H1 (cell line): ENCODE data around the gene ETFDH. TPM values are rescaled to one million over a fixed set of nuclear protein-coding genes. Genes with fewer than 3 reads are reported as not detected.

ENCODE experiments used
- CHD7 ChIP-seq: fragments of 300-600 bp; sonication (generic); IDR thresholded peaks from 2 replicates; pipeline ENCODE4 v1.7.1; 2012; ENCODE audit warnings: low read length, moderate library complexity, mild to moderate bottlenecking, inconsistent platforms; ENCODE audit not compliant: insufficient replicate concordance
- polyA plus RNA-seq, 7 experiments: library from polyadenylated mRNA; depleted of rRNA in 3 of 7; stranded (reverse) in 5 of 7; unstranded in 2 of 7; fragments of >200 nt in 5 of 7; fragments of 200-250 nt in 2 of 7; gene quantifications; 1 replicate in 5 of 7; 2 replicates in 1 of 7; 4 replicates in 1 of 7; pipeline versions ENCODE4 v1.2.1 to v1.2.3, GENCODE V29; 2011 to 2013; ENCODE audit warnings: missing spikeins in 2 of 7, mixed read lengths in 2 of 7
- total RNA-seq: library from RNA; stranded (reverse); fragmentation: NEBNext Ultra II Directional; extraction: Animal tissue kit (Norgen Biotek cat#: 25700); gene quantifications from 2 replicates; pipeline ENCODE4 v1.2.1, GENCODE V29; 2021

The ETFDH gene
- total and polyA plus RNA-seq, 2 of the 8 experiments (the other 6 are each of a cell fraction or from before 2014, with no cell fraction given), result 11.3 to 15.7 TPM

GRCh38 chr4:158664806-158665205, 7.3 kb upstream of the ETFDH start (continued):
- no peak for TF ChIP-seq CHD7
